ENCODE measurements around the gene AJM1. TPM values are rescaled to one million over a fixed set of nuclear protein-coding genes. Genes with fewer than 3 reads are reported as not detected.
"Not testable (repeated sequence)": the region's sequence is repeated elsewhere in the genome, so short reads cannot be mapped to it uniquely, and the experiment has no call there.

The AJM1 gene
- total RNA-seq, 1 donor from 2014 or later: 2.2 TPM

DNA sequence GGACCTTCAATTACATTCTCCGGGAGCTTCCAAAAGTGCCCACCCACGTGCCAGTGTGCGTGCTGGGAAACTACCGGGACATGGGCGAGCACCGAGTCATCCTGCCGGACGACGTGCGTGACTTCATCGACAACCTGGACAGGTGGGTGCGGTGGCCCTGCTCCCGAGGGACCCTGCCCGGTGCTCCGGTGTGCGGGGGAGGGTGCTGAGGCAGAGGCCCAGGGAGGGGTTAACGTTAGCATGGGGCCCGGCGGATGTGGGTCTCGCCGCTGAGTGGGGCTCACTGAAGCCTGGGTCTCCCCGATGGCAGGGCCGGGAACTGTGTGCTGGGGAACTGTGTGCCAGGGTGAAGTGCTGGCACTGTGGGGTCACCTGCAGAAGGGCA lies 10.6 kb upstream of the AJM1 start:
- no peak for DNase-seq

DNA sequence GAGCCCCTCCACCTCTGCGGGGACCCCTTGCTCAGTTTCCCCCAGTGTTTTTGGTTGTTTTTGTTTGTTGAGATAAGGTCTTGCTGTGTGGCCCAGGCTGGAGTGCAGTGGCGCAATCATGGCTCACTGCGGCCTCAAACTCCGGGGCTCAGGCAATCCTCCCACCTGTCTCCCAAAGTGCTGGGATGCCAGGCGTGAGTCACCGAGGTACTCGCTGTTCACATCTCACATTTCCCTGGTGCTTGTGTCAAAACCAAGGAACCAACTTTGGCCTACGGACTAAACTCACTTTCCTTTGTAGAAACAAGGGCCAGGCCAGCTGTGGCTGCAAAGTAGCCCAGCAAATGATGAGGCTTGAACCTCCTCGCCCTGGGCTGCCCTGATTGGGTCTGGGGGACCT lies 9.7 kb upstream of the AJM1 start:
- DNase-seq: no peak

DNA sequence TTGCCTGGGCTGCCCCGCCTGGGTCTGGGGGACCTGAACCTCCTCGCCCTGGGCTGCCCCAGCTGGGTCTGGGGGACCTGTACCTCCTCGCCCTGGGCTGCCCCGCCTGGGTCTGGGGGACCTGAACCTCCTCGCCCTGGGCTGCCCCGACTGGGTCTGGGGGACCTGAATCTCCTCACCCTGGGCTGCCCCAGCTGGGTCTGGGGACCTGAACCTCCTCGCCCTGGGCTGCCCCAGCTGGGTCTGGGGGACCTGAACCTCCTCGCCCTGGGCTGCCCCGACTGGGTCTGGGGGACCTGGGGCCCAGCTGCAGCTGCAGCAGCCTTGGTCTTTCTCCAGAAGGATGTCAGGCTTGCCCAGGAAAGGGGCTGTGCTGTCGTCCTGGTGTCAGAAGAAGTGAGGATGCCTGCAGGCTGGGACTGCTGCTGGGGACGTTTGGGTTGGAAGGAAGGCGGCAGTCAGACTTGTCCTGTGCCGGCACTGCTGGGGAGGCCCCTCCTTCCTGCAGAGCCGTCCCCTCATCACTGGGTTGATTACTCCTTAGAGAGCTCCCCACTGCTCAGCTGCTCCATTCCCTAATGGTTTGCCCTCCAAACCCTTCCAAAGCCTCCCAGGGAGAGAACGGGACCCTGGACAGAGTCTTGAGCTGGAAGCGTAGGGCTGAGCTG lies 8.8 kb upstream of the AJM1 start:
- DNase-seq: not testable (repeated sequence)

DNA sequence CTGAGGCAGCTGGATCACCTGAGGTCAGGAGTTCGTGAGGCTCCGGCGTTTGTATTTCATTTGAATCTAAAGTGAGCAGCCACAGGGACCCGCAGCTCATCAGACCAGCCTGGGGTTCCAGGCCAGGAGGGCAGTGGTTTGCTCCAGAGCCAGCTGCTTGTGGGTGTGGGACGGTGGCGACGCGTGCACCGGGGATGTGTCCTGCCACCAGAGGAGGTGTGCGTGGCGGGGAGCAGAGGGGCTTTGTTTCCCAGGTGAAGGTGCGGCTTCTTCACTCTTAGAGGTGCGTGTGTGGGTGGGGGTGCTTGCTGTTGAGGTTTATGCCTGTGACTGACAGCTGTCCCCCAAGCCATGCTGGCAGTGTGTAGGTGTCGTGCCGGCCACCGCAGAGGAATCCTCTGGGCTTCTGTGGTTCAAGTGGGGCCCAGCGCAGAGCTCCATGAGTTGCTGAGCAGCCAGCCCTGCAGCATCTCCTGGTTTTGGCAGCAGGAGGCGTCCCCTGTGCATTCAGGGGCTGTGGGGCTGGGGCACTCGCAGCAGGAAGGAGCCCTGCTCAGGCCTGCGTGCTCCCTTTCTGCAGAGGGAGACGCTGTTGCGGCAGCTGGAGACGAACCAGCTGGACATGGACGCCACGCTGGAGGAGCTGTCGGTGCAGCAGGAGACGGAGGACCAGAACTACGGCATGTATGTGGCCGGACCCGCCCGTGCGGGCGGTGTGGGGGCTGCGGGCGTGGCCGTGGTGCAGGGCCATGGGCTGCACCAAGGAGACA lies 6.9 kb upstream of the AJM1 start:
- DNase-seq: no peak

DNA sequence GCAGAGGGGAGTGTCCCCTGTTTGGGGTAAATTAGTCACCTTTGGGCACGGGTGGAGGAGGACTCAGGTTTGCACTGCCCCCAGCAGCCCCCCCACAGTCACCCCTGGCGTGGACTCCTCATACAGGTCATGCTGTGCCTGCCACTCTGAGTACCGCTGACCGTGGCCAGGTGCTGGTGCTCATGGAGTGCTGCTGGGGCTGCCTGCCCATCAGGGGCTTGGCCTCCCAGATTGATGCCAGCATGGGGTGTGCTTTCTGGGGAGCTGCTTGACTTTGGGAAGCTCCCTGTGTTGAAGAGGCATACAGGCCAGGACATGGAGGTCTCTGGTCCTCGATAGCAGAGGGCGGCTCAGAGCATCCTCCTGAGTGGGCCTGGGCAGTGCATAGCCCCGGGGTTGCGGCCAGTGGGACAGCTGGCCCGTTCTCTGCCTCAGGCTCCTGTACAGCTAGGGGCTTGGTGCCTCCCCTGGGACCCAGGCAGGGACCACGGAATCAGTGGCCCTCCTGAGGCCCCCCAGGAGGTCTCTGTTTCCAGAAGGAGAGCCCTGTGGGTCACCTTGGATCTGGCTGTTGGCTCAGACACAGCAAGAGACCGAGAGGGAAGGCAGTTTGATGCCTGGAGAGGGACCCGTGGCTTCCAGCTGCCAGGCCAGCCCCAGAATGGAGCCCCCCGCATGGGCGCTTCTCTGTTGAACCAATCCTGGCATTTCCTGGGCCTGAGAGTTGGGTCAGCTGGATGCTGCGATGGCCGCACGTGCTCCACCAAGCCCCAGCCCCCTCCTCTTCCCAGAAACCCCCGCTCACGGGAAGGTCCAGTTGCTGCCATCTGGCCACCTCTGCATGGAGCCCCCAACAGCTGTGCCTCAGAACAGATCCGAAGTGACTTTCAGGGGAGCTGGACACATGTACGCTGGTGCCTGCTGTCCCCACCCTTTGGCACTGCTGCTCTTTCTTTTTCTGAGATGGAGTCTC lies 6.1 kb upstream of the AJM1 start:
- peak; percentile 57 for DNase-seq

DNA sequence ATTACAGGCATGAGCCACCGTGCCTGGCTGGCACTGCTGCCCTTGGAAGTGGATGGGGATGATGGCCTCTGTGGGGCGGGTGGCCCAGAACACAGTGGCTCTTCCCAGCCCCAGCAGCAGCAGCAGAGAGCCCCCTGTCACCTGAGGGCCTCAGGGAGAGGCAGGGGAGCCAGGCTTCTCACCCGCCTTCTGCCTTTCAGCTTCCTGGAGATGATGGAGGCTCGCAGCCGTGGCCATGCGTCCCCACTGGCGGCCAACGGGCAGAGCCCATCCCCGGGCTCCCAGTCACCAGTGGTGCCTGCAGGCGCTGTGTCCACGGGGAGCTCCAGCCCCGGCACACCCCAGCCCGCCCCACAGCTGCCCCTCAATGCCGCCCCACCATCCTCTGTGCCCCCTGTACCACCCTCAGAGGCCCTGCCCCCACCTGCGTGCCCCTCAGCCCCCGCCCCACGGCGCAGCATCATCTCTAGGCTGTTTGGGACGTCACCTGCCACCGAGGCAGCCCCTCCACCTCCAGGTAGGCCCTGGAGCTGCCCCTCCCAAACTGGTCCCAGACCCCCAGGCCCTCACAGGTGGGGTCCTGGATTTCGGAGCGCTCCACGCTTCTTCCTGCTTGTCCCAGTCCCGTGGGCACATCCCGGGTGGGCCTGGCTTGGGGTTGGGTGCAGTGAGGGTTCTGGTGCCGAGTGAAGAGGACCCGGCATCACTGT lies 5.0 kb upstream of the AJM1 start:
- DNase-seq: no peak

DNA sequence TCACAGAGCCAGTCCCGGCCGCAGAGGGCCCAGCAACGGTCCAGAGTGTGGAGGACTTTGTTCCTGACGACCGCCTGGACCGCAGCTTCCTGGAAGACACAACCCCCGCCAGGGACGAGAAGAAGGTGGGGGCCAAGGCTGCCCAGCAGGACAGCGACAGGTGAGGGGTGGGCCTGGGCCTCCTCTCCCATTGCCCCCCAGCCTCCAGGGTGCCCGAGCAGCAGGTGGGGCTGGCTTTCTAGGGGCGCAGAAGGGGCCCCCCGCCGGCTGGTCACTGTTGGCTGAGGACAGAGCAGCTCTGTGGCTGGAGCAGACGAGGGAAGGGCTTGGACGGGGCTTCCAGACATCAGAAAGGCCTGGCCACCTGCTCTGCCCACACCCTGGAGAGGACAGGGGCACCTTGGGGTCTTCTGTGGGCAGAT lies 4.4 kb upstream of the AJM1 start:
- DNase-seq: not testable (repeated sequence)

DNA sequence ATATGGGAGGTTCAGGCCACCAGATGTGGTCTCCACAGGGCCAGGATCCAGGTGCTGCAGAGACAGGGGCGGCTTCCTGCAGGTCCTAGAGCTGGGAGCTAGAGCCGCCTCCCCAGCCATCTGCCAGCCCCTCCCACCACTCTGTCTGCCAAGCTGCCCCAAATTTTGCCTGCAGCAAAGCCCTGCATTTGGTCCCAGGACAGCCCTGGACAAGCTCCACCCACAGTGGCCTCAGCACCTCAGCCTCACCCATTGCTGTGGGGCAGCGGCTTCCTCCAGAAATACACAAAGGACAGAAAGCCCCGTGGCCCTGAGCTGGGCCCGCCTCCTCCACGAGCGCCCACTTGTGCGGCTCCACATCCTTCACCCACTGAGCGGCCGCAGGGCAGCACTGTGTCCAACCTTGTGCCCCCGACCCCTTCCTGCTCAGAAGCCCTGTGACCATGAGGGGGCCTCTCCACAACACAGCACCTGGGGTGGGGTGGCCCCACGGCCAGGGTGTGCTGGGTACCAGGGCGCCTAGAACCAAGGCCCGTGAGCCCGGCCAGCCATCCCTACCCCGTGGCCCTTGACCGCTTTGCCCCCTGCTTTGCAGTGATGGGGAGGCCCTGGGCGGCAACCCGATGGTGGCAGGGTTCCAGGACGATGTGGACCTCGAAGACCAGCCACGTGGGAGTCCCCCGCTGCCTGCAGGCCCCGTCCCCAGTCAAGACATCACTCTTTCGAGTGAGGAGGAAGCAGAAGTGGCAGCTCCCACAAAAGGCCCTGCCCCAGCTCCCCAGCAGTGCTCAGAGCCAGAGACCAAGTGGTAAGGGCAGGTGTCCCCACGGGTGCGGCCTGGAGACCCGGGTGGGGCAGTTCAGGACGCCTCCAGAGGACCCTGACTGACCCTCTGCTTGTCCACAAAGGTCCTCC lies 3.7 kb upstream of the AJM1 start:
- DNase-seq: no peak

DNA sequence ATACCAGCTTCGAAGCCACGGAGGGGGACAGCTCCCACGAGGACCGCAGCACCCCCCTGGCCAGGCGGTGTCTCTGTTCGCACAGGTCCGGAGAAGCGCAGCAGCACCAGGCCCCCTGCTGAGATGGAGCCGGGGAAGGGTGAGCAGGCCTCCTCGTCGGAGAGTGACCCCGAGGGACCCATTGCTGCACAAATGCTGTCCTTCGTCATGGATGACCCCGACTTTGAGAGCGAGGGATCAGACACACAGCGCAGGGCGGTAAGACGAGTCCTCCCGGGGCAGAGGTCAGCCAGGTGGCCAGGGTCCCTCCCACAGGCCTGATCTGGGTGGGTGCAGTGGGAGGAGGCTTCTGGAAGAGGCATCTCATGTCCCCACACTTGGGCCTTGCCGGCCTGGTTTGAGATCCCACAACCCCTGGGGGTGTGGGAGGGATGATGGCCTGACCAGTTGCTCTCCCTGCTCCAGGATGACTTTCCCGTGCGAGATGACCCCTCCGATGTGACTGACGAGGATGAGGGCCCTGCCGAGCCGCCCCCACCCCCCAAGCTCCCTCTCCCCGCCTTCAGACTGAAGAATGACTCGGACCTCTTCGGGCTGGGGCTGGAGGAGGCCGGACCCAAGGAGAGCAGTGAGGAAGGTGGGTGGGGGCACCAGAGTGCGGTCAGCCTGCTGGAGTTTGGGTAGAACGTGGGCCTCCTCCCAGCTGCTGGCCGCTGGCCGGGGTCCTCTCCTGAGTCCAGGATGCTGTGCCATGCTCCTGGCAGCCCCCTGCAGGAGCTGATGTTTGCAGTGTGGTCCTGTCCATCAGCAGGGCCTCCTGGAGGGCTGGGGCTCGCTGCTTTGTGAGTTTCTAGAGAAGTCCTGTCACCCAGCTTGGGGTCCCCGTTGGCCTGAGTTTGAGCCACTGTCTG lies 2.8 kb upstream of the AJM1 start:
- DNase-seq: no peak

DNA sequence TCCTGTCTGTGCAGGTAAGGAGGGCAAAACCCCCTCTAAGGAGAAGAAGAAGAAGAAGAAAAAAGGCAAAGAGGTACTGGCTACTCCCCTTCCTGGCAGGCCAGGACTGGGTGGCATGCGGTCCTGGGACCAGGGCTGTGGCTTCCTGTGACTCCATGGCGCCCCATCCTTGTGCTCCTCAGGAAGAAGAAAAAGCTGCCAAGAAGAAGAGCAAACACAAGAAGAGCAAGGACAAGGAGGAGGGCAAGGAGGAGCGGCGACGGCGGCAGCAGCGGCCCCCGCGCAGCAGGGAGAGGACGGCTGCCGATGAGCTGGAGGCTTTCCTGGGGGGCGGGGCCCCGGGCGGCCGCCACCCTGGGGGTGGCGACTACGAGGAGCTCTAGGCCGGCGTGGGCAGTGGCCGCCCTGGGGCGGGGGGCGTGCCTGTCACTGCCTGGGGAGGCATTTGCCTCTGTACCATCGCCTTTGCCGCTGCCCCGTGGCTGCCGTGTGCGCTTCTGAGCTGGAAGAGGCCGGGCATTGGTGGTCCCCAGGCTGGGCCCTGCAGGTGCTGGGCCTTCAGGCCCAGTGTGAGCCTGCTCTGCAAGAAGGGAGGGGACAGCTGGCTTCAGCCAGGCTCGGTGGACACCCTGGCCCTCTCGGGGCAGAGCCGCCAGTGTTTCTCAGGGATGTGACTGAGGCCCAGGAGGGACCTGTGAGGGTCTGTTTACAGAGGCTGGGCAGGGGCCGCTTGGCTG lies 2.0 kb upstream of the AJM1 start:
- no peak for DNase-seq

DNA sequence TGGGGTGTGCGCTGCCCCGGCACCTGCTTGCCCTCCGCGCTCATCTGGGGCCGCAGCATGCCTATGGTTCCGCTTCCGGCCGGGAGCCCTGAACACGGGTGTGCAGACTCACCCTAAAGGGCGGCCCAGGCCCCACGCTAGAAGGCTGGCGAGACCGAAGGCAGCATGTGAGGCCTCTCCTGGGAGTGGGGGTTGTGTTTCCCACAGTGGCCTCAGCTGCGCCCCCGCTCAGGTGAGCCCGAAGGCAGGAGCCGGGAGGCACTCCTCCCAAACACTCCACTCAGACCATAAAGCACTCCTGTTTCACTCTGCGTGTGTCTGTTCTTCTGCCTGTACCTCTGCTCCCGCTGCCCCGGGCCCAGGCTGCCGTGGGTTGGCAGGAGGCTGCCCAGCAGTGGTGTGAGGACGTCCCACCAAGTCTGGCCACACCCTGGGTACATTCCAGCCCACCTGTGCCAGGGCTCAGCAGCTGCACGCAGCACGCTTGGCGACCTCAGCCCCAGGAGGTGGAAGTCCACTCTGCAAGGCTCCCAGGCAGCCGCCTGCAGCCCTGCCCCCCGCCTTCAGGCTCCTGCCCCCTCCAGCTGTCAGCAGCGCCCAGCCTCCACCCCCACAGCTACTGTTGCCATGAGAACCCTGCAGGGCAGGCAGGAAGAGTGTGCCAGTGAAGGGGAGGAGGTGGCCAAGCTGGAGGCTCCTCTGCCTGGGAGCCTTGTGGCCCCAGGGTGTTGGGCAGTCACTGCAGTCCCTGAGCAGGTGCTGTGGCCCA lies 1.2 kb upstream of the AJM1 start:
- peak; percentile 88 for DNase-seq

DNA sequence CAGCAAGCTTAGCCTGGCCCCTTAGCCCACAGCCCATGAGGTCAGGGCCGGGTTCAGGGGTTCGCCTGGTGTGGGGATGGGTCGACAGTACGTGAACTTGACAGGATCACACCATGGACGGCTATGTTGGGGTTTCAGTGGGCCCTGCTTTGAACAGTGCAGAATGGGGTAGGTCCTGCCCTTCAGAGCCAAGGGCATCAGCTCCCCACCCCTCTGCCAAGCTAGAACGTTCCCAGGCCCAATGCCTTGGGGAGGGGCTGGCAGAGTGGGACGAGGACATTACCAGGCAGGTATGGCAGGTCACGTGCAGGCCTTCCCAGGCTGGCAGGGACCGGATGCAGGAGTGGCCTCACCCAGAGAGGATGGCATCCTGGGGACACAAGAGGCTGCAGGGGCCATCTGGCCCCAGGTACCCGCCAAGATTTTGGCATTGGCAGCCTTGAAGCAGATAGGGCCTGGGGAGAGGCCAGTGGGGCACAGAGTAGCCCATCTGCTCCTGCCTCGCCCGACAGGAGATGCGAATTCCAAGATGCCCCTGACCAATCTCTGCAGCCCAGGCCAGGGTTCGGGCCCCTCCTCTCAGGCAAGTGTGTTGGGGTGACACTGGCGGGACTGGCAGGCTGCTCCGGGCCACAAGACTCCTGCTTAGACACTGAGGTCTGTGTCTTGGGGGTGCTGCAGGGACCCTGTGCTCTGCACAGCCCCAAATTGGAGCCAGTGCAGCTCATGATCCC lies 465 bp upstream of the AJM1 start:
- not testable (repeated sequence) for DNase-seq

DNA sequence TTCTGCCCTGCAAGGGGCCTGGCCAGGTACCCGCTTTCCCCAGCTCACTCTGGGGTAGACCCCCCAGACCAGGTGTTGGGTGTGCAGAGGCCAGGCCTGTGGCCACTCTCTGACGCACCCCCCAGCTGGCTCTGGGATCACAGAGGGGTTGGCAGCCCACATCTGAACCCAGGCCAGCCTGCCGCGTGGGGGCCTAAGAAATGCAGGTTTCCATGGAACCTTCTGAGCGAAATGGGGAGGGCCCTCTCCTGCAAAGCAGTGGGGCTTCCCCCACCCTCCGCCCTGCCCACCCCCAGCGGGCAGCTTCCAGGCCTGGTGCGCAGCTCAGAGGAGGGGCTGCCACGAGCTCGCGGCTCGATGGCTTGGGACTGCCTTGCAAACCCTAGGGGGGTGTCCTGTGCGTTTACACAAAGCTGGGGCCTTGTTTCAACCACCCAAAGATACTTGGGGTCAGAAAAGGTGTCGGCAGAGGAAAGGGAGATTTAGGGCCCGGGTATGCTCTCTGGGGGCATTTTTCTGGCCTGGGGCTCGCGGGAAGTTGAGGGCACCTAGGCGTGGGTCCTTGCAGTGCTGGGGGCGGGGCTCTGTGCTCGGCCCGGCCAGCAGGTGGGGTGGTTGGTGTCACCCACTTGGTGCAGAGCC lies 1.0 kb downstream of the AJM1 start:
- DNase-seq: not testable (repeated sequence)

DNA sequence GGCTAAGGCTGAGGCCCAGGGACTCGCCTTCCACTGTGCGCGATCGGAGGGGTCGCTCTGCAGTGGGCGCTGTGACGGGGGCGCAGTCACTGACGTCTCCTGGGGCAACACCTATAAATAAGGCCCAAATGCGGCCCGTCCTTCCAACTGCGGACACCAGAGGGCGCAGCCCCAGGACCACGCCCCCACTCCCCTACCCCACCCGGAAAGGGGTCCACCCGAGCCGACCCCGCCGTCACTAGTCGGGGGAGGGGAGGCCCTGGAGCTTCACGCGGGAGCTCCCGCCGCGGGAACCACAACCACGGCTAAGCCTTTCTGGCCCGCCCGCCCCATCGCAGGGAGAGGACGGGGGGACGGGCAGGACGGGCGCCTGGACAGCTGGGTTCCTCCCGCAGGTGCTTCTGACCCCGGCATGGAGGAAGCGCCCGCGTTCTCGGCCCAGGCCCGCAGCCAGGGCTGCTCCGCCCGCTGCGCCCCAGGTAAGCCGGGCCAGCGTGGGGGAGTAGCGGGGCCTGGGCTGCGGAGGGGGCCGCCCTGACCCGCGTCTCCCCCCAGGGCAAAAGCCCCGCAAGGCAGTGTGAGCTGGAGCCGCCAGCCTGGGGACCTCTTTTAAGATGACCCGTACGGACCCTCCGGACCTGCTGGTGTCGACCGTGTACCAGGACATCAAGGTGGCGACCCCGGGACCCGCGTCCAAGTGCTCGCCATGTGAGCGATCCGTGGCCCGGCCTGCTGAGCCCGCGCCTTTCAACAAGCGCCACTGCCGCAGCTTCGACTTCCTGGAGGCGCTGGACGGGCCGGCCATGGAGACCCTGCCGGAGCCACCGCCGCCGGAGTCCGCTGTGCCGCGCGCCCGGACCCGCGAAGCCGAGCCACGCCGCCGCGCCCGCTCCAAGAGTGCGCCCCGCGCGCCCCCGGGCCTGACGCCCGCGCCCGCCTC lies 1.8 kb downstream of the AJM1 start:
- DNase-seq: peak; percentile 50

DNA sequence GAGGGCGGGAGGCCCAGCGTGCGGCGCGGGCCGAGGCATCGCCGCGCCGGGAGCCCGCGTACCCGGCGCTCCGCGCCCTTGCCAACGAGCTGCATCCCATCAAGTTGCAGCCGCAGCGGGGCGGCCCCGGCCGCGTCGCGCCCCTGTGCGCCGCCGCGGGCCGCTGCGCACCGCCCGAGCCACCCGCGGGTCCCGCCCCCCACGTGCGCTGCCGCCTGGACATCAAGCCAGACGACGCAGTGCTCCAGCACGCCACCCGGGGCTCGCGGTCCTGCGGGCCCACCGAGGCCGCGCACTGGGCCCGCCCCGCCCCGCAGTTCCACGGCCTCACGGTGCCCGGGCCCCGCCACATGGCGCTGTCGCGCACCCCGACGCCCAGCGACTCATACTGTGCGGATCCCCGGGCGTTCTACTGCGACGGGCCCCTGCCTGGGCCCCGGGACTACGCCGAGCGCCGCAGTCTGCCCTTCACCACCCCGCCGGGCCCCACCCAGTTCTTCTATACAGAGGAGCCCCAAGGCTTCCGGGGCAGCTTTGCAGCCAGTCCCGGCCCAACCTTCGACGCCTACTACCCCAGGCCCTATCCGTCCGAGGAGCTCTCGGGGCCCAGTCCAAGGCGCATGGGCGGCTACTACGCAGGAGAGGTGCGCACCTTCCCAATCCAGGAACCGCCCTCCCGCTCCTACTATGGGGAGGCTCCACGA lies 2.6 kb downstream of the AJM1 start:
- DNase-seq: no peak

Measured in tongue (tissue), 2 donors.